ENCODE data around the gene KDM2B. TPM values are rescaled to one million over a fixed set of nuclear protein-coding genes. Genes with fewer than 3 reads are reported as not detected.

KDM2B gene
- total and polyA plus RNA-seq, 2 donors (not counting 1 experiment from before 2014, with no cell fraction given) = 108 to 126 TPM

GRCh38 chr12:121483949-121484348 lies 96.9 kb downstream of the KDM2B start:
- Histone ChIP-seq H3K27ac (ENCODE audit: low read length in 2 of 2) (no peak overlapping the region), H3K79me2 (ENCODE audit: control insufficient read depth, insufficient read depth, low read length) (peaks cover 47% of the 10 kb centered on the region), H3K4me3 (ENCODE audit: control extremely low read depth in 1 of 5, extremely low read depth in 1 of 5, insufficient read depth in 1 of 5, low read depth in 2 of 5, low read length in 4 of 5) (no peak overlapping the region), H3K4me2 (replicated peaks; ENCODE audit: low read depth, low read length, poor library complexity, severe bottlenecking) (no peak overlapping the region), H2AFZ (ENCODE audit: insufficient read depth, low read depth, low read length, poor library complexity, severe bottlenecking) (no peak overlapping the region), H3K27me3 (replicated peaks in 1 of 4; ENCODE audit: control extremely low read depth in 1 of 4, control insufficient read depth in 3 of 4, insufficient read depth in 4 of 4, low read length in 3 of 4) (no peaks in the 10 kb centered on the region), H3K36me3 (replicated peaks in 1 of 2; ENCODE audit: control extremely low read depth in 1 of 2, control insufficient read depth in 1 of 2, extremely low read depth in 1 of 2, insufficient read depth in 2 of 2, low read length in 1 of 2) (peaks cover 1 to 6% of the 10 kb centered on the region in 2 experiments), H3K9me3 (ENCODE audit: control extremely low read depth in 1 of 3, control insufficient read depth in 2 of 3, insufficient read depth in 1 of 3, low read length in 2 of 3) (no peaks in the 10 kb centered on the region), H3K4me1 (ENCODE audit: control insufficient read depth in 2 of 2, insufficient read depth in 2 of 2, low read length in 2 of 2) (no peaks in the 10 kb centered on the region), H3K9ac (ENCODE audit: low read length) (no peak overlapping the region), H4K20me1 (ENCODE audit: control insufficient read depth, insufficient read depth, low read length, poor library complexity, severe bottlenecking) (peaks cover 20% of the 10 kb centered on the region)
- TF ChIP-seq EZH2 (IDR thresholded peaks at IDR 0.05; ENCODE audit: borderline replicate concordance, insufficient read depth, low read depth, low read length, poor library complexity, severe bottlenecking) (no peak), CTCF (IDR thresholded peaks at IDR 0.05) (no peak)
- ChIA-PET CTCF (interaction anchor here (1.1 kb wide), 1 partner anchor 10 kb away, joined by 4 read pairs; no protein-coding TSS in a partner anchor), POLR2A (no interaction called here)
- Mint-ChIP-seq H3K4me1 (peaks cover 17% of the 10 kb centered on the region), H3K4me3 (no peak overlapping the region), H3K9me3 (ENCODE audit: insufficient read depth) (no peaks in the 10 kb centered on the region), H3K27me3 (no peaks in the 10 kb centered on the region), H3K27ac (no peak overlapping the region)
- no peak for ATAC-seq (ENCODE audit: low read depth)
- intact Hi-C loops (cut with micrococcal nuclease) = no loop called here
- 96% methylated on average over 4 of the region's 4 CpGs for WGBS (ENCODE audit: insufficient coverage)
- DNase-seq = no peak

GRCh38 chr12:121476477-121476876 lies 104.3 kb downstream of the KDM2B start:
- H3K36me3 ChIP-seq (replicated peaks in 1 of 2; ENCODE audit: control extremely low read depth in 1 of 2, control insufficient read depth in 1 of 2, extremely low read depth in 1 of 2, insufficient read depth in 2 of 2, low read length in 1 of 2) = no peaks in the 10 kb centered on the region
- ChIA-PET CTCF (interaction anchor here (0.6 to 2.3 kb wide), 10 partner anchors 8 to 205 kb away, joined by 3 to 6 read pairs (median 4); no protein-coding TSS in a partner anchor), POLR2A (interaction anchor here (1.2 kb wide), 1 partner anchor 8 kb away, joined by 4 read pairs; no protein-coding TSS in a partner anchor)
- no peak overlapping the region for H2AFZ ChIP-seq (ENCODE audit: insufficient read depth, low read depth, low read length, poor library complexity, severe bottlenecking)
- ATAC-seq (ENCODE audit: low read depth) = no peak
- H3K9me3 ChIP-seq (ENCODE audit: control extremely low read depth in 1 of 3, control insufficient read depth in 2 of 3, insufficient read depth in 1 of 3, low read length in 2 of 3) = no peaks in the 10 kb centered on the region
- peaks cover 45% of the 10 kb centered on the region for H3K79me2 ChIP-seq (ENCODE audit: control insufficient read depth, insufficient read depth, low read length)
- no peaks in the 10 kb centered on the region for H3K27me3 Mint-ChIP-seq
- H3K4me1 Mint-ChIP-seq = peaks cover 25% of the 10 kb centered on the region
- H3K4me2 ChIP-seq (replicated peaks; ENCODE audit: low read depth, low read length, poor library complexity, severe bottlenecking) = no peak overlapping the region
- no peaks in the 10 kb centered on the region for H3K27me3 ChIP-seq (replicated peaks in 1 of 4; ENCODE audit: control extremely low read depth in 1 of 4, control insufficient read depth in 3 of 4, insufficient read depth in 4 of 4, low read length in 3 of 4)
- H3K4me1 ChIP-seq (ENCODE audit: control insufficient read depth in 2 of 2, insufficient read depth in 2 of 2, low read length in 2 of 2) = peaks cover 0 to 5% of the 10 kb centered on the region in 2 donors
- intact Hi-C loops (cut with micrococcal nuclease) = no loop called here
- peaks cover 13% of the 10 kb centered on the region for H4K20me1 ChIP-seq (ENCODE audit: control insufficient read depth, insufficient read depth, low read length, poor library complexity, severe bottlenecking)
- DNase-seq = no peak
- TF ChIP-seq EZH2 (IDR thresholded peaks at IDR 0.05; ENCODE audit: borderline replicate concordance, insufficient read depth, low read depth, low read length, poor library complexity, severe bottlenecking) (no peak), CTCF (IDR thresholded peaks at IDR 0.05) (no peak)
- no peaks in the 10 kb centered on the region for H3K9me3 Mint-ChIP-seq (ENCODE audit: insufficient read depth)
- no peak overlapping the region for H3K27ac Mint-ChIP-seq
- H3K4me3 ChIP-seq (ENCODE audit: control extremely low read depth in 1 of 5, extremely low read depth in 1 of 5, insufficient read depth in 1 of 5, low read depth in 2 of 5, low read length in 4 of 5) = no peak overlapping the region
- no peak overlapping the region for H3K9ac ChIP-seq (ENCODE audit: low read length)
- H3K4me3 Mint-ChIP-seq = no peak overlapping the region
- H3K27ac ChIP-seq (ENCODE audit: low read length in 2 of 2) = no peak overlapping the region
- 97% methylated on average over 3 of the region's 3 CpGs for WGBS (ENCODE audit: insufficient coverage)
